Measurements from ENCODE around the gene GOLT1A. TPM values are rescaled to one million over a fixed set of nuclear protein-coding genes. Genes with fewer than 3 reads are reported as not detected.

The GOLT1A gene
- total and polyA plus RNA-seq, 2 of the 8 experiments (the other 6 are each of a cell fraction or from before 2014, with no cell fraction given) = 7.5 to 8.5 TPM

DNA sequence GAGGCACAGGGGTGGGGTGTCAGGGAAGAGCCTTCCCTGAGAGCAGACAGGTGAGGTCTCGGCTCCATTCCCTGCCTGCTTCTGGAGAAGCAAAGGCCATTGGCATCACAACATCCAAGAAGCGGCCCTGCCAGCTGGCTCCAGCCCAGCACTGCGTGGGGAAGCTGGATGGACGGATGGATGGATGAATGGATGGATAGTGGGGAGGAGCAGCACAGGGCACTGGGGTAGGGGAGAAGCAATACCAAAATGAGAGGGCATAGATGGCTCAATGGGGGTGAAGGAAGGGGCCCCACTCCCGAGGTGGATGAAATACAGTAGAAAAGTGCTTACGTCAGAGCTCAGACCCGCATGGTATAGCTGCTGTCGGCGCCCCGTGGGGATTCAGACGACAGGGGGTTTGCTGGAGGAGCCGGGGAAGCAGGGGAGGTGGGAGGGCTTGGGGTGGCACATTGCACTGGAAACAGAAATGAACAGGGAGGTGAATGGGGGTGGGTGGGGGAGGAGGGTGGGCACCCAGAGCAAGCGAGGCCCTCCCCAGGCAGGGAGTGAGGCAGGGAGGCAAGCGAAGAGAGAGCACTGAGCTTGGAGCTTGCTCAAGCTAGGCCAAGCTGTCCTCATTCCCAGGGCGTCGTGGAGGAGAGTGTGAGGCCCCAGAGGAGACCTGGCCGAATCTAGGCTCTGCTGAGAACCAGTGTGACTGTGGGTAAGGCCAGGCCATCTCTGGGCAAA is 9.5 kb upstream of the GOLT1A start:
- Histone ChIP-seq H3K23me2 (ENCODE audit: low read depth, low read length) (no peaks in the 10 kb centered on the region), H2BK15ac (ENCODE audit: low read length) (no peak overlapping the region), H3K18ac (ENCODE audit: extremely low read depth, low read length) (no peak overlapping the region), H2AFZ (ENCODE audit: low read length) (no peak overlapping the region), H3K79me2 (ENCODE audit: control insufficient read depth in 1 of 2, insufficient read depth in 2 of 2, low read length in 2 of 2) (no peaks in the 10 kb centered on the region), H3K4me1 (replicated peaks in 1 of 4; ENCODE audit: control insufficient read depth in 3 of 4, insufficient read depth in 4 of 4, low read length in 3 of 4) (0 out of 7 replicates have a peak, but pooled peaks cover 0 to 2% (median 0%) of the 10 kb centered on the region in 4 experiments), H4K20me1 (replicated peaks in 1 of 2; ENCODE audit: control insufficient read depth in 1 of 2, insufficient read depth in 2 of 2, low read length in 2 of 2) (no peaks in the 10 kb centered on the region), H3K56ac (replicated peaks; ENCODE audit: insufficient read length, low read depth, low read length) (no peak overlapping the region), H2BK20ac (ENCODE audit: low read length) (no peak overlapping the region), H3K23ac (ENCODE audit: insufficient read length) (no peak overlapping the region), H4K8ac (ENCODE audit: extremely low read depth, insufficient read depth, low read length) (no peak overlapping the region), H2BK120ac (replicated peaks; ENCODE audit: low read depth, low read length) (no peak overlapping the region), H2BK12ac (ENCODE audit: low read depth, low read length) (no peak overlapping the region), H3K27me3 (replicated peaks in 1 of 4; ENCODE audit: control insufficient read depth in 3 of 4, extremely low read depth in 1 of 4, insufficient read depth in 3 of 4, low read length in 3 of 4) (no peaks in the 10 kb centered on the region), H4K91ac (replicated peaks; ENCODE audit: insufficient read length, low read length) (no peak overlapping the region), H2AK5ac (ENCODE audit: low read depth, low read length) (no peak overlapping the region), H3K14ac (ENCODE audit: insufficient read length) (no peak overlapping the region), H3K4me3 (ENCODE audit: extremely low read depth in 1 of 4, insufficient read depth in 2 of 4, low read depth in 3 of 4, low read length in 4 of 4) (no peak overlapping the region), H3K9ac (replicated peaks in 1 of 4; ENCODE audit: extremely low read depth in 1 of 4, low read depth in 3 of 4, low read length in 3 of 4) (no peak overlapping the region), H2BK5ac (ENCODE audit: low read depth, low read length) (no peak overlapping the region), H3K79me1 (ENCODE audit: low read depth, low read length) (no peaks in the 10 kb centered on the region), H3K4me2 (ENCODE audit: insufficient read depth in 1 of 2, low read depth in 2 of 2, low read length in 2 of 2) (no peak overlapping the region), H4K5ac (ENCODE audit: insufficient read length, low read depth, low read length) (no peak overlapping the region), H3K9me3 (ENCODE audit: insufficient read depth in 2 of 2, low read depth in 1 of 2, low read length in 1 of 2) (no peaks in the 10 kb centered on the region), H3K27ac (ENCODE audit: low read depth, low read length) (no peak overlapping the region), H3K4ac (replicated peaks; ENCODE audit: insufficient read length, low read depth, low read length) (no peak overlapping the region), H3K36me3 (ENCODE audit: control insufficient read depth in 2 of 4, insufficient read depth in 4 of 4, low read length in 3 of 4) (no peaks in the 10 kb centered on the region; a peak in 1 of 8 replicates)
- FAIRE-seq (no peak), DNase-seq (ENCODE audit: low read depth in 1 of 2, low spot score in 2 of 2) (no peak)
- WGBS, 2 experiments (ENCODE audit: extremely low coverage in 1 of 2, insufficient coverage in 1 of 2, insufficient read length in 1 of 2, insufficient replicate concordance in 2 of 2, low coverage in 1 of 2, low lambda C conversion rate in 2 of 2, missing lambda C conversion rate in 1 of 2) = 95% methylated on average over 14 of the region's 17 CpGs; no CpG with 5 or more reads in 1 of the 2 experiments
- ChIA-PET CTCF (ENCODE audit: partially characterized antibody) (interaction anchor here (0.6 to 1.7 kb wide), 8 partner anchors 10 to 1029 kb away, joined by 3 to 6 read pairs (median 5); partner anchors contain the start of gene PLEKHA6), POLR2A (ENCODE audit: partially characterized antibody) (interaction anchor here (0.9 to 1.3 kb wide), 2 partner anchors 9 to 32 kb away, joined by 3 to 4 read pairs; partner anchors contain the start of gene GOLT1A)
- TF ChIP-seq EGR1 (IDR thresholded peaks at IDR 0.05; ENCODE audit: borderline replicate concordance, low read depth, low read length) = no peak
- no peak for TF ChIP-seq KDM5A (IDR thresholded peaks at IDR 0.05; ENCODE audit: low read length)
- no peak for TF ChIP-seq CBX8 (IDR thresholded peaks at IDR 0.05; ENCODE audit: borderline replicate concordance, low read depth, low read length)
